GM23338 (cell line): ENCODE results near the gene PTPRN2. TPM values are rescaled to one million over a fixed set of nuclear protein-coding genes. Genes with fewer than 3 reads are reported as not detected.

ENCODE experiments used
- ATAC-seq: fragments of 200-7000 bp; cut with Tn5 transposase; 3 replicates; pipeline ENCODE4 v1.9.1; 2020
- DNase-seq: peaks from one replicate; pipeline ENCODE4 v3.0.0-alpha.2; 2015; ENCODE audit warnings: low spot score
- H2AFZ ChIP-seq: fragments of 200-600 bp; sonication (generic); 2 replicates; pipeline ENCODE4 v1.8.0; 2016; ENCODE audit warnings: antibody characterized with exemption, mild to moderate bottlenecking, moderate library complexity
- H3F3A ChIP-seq: fragments of 200-600 bp; sonication (generic); replicated peaks from 2 replicates; pipeline ENCODE4 v1.8.0; 2017; ENCODE audit warnings: antibody characterized with exemption, mixed run types, low read depth
- H3K27ac ChIP-seq: fragments of 200-600 bp; sonication (generic); 2 replicates; pipeline ENCODE4 v1.6.1; 2016; ENCODE audit warnings: low read depth
- H3K27me3 ChIP-seq: fragments of 200-600 bp; sonication (generic); 2 replicates; pipeline ENCODE4 v1.8.0; 2016; ENCODE audit warnings: mild to moderate bottlenecking, mixed run types, moderate library complexity; ENCODE audit not compliant: insufficient read depth
- H3K36me3 ChIP-seq: fragments of 200-600 bp; sonication (generic); 2 replicates; pipeline ENCODE4 v1.8.0; 2016; ENCODE audit warnings: mild to moderate bottlenecking; ENCODE audit not compliant: insufficient read depth
- H3K4me1 ChIP-seq: fragments of 200-600 bp; sonication (generic); 2 replicates; pipeline ENCODE4 v1.8.0; 2016; ENCODE audit warnings: mild to moderate bottlenecking, moderate library complexity; ENCODE audit not compliant: insufficient read depth
- H3K4me2 ChIP-seq: fragments of 200-600 bp; sonication (generic); 2 replicates; pipeline ENCODE4 v1.7.1; 2017; ENCODE audit warnings: mixed run types
- H3K4me3 ChIP-seq: fragments of 200-600 bp; sonication (generic); 2 replicates; pipeline ENCODE4 v1.6.1; 2016; ENCODE audit warnings: mixed run types
- H3K79me2 ChIP-seq: fragments of 200-600 bp; sonication (generic); replicated peaks from 2 replicates; pipeline ENCODE4 v1.8.0; 2017; ENCODE audit warnings: mild to moderate bottlenecking; ENCODE audit not compliant: insufficient read depth
- H3K9me2 ChIP-seq: fragments of 200-600 bp; sonication (generic); 2 replicates; pipeline ENCODE4 v1.8.0; 2017; ENCODE audit not compliant: insufficient read depth
- H4K20me1 ChIP-seq: fragments of 200-600 bp; sonication (generic); replicated peaks from 2 replicates; pipeline ENCODE4 v1.8.0; 2017; ENCODE audit warnings: mild to moderate bottlenecking; ENCODE audit not compliant: insufficient read depth
- H3K27ac Mint-ChIP-seq: 2 replicates; pipeline ENCODE4 v1.8.0; 2020; ENCODE audit warnings: inconsistent platforms, mild to moderate bottlenecking, moderate library complexity, mixed read lengths
- H3K27me3 Mint-ChIP-seq: 3 replicates; pipeline ENCODE4 v1.8.0; 2022; ENCODE audit warnings: low read depth, mild to moderate bottlenecking, moderate library complexity, mixed read lengths, inconsistent platforms; ENCODE audit not compliant: insufficient read depth, poor library complexity
- H3K36me3 Mint-ChIP-seq: 3 replicates; pipeline ENCODE4 v1.8.0; 2021; ENCODE audit warnings: low read depth, mild to moderate bottlenecking, inconsistent platforms, moderate library complexity, mixed read lengths
- H3K4me1 Mint-ChIP-seq: 3 replicates; pipeline ENCODE4 v1.8.0; 2020; ENCODE audit warnings: mild to moderate bottlenecking, inconsistent platforms, mixed read lengths
- H3K4me3 Mint-ChIP-seq: 3 replicates; pipeline ENCODE4 v1.8.0; 2021; ENCODE audit warnings: moderate library complexity, mild to moderate bottlenecking, inconsistent platforms, mixed read lengths
- H3K9me3 Mint-ChIP-seq: 3 replicates; pipeline ENCODE4 v1.8.0; 2020; ENCODE audit warnings: moderate library complexity, mild to moderate bottlenecking, inconsistent platforms, mixed read lengths
- CREB1 ChIP-seq: fragments of 250-450 bp; sonication (Bioruptor Pico); IDR thresholded peaks from 2 replicates; pipeline ENCODE4 v1.5.0; 2020; ENCODE audit warnings: low read depth, mild to moderate bottlenecking, moderate library complexity
- EZH2 ChIP-seq: fragments of 200-600 bp; sonication (generic); IDR thresholded peaks from one replicate; pipeline ENCODE4 v1.8.0; 2017; ENCODE audit warnings: antibody characterized with exemption, mild to moderate bottlenecking, low read depth; ENCODE audit not compliant: unreplicated experiment
- EZH2phosphoT487 ChIP-seq: fragments of 200-600 bp; sonication (generic); IDR thresholded peaks from one replicate; pipeline ENCODE4 v1.8.1; 2018; ENCODE audit warnings: antibody characterized with exemption; ENCODE audit not compliant: unreplicated experiment
- JUNB ChIP-seq: IDR thresholded peaks from one replicate; pipeline ENCODE4 v1.6.1; 2016; ENCODE audit warnings: antibody characterized with exemption; ENCODE audit not compliant: unreplicated experiment
- NANOG ChIP-seq: IDR thresholded peaks from 2 replicates; pipeline ENCODE4 v1.6.1; 2016; ENCODE audit warnings: antibody characterized with exemption, borderline replicate concordance
- POLR2AphosphoS5 ChIP-seq: IDR thresholded peaks from 2 replicates; pipeline ENCODE4 v1.6.1; 2016; ENCODE audit warnings: antibody characterized with exemption, low read depth
- STAT1 ChIP-seq: IDR thresholded peaks from one replicate; pipeline ENCODE4 v1.6.1; 2016; ENCODE audit warnings: antibody characterized with exemption; ENCODE audit not compliant: unreplicated experiment
- ZNF114 ChIP-seq: fragments of 250-450 bp; sonication (Bioruptor Pico); IDR thresholded peaks from 2 replicates; pipeline ENCODE4 v1.5.0; 2020; ENCODE audit warnings: mild to moderate bottlenecking, moderate library complexity
- ZNF331 ChIP-seq: fragments of 250-450 bp; sonication (Bioruptor Pico); IDR thresholded peaks from 2 replicates; pipeline ENCODE4 v1.5.0; 2020; ENCODE audit warnings: low read depth, mild to moderate bottlenecking, moderate library complexity
- polyA plus RNA-seq: library from polyadenylated mRNA; unstranded; fragments of >200 nt; fragmentation: Nextera tagmentation; extraction: Ambion mirVana; gene quantifications from 2 replicates; pipeline ENCODE4 v1.2.1, GENCODE V29; 2016
- total RNA-seq: library from RNA; depleted of rRNA; stranded (reverse); fragments of >200 nt; shearing (Covaris generic); gene quantifications from 2 replicates; pipeline ENCODE4 v1.2.3, GENCODE V29; 2014
- TF ChIP-seq, protein P1 (sequence below): IDR thresholded peaks from 2 replicates; pipeline ENCODE4 v1.6.1; 2016; ENCODE audit warnings: antibody characterized with exemption
- TF ChIP-seq, protein P2 (sequence below): fragments of 250-450 bp; sonication (Bioruptor Pico); IDR thresholded peaks from 2 replicates; pipeline ENCODE4 v1.5.0; 2020; ENCODE audit warnings: mild to moderate bottlenecking, moderate library complexity
- TF ChIP-seq, protein P3 (sequence below): IDR thresholded peaks from one replicate; pipeline ENCODE4 v1.6.1; 2018; ENCODE audit warnings: antibody characterized with exemption; ENCODE audit not compliant: unreplicated experiment
- TF ChIP-seq, protein P4 (sequence below), 2 experiments: fragments of 200-600 bp in 1 of 2; sonication (generic) in 1 of 2; conservative IDR thresholded peaks; 2 replicates each; pipeline versions ENCODE4 v1.5.1 to v1.6.1; 2016 to 2017; ENCODE audit warnings: antibody characterized with exemption in 2 of 2, low read depth in 2 of 2, mild to moderate bottlenecking in 2 of 2, moderate library complexity in 1 of 2

The PTPRN2 gene
- total and polyA plus RNA-seq, 2 experiments from 2014 or later: 0.87 to 4.0 TPM

DNA sequence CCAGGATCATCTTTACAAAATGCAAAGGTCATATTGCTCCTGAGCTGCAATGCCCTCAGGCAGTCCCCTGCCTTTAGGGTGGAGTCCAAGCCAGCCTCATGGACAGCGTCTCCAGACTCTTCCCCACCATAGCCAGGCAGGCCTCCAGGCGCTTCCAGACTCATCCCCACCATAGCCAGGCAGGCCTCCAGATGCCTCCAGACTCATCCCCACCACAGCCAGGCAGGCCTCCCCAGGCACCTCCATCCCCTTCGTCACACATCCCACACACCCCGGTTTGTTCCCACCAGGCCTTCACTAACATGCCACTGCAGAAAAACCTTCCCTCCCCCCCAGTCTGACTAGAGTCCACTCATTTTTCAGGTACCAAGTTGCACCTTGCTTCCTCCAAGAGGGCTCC, 70.1 kb downstream of the PTPRN2 start:
- no peaks in the 10 kb centered on the region for H3K79me2 ChIP-seq
- no peaks in the 10 kb centered on the region for H3K27me3 ChIP-seq
- H3K27ac Mint-ChIP-seq: no peak overlapping the region
- TF ChIP-seq, protein P1, sequence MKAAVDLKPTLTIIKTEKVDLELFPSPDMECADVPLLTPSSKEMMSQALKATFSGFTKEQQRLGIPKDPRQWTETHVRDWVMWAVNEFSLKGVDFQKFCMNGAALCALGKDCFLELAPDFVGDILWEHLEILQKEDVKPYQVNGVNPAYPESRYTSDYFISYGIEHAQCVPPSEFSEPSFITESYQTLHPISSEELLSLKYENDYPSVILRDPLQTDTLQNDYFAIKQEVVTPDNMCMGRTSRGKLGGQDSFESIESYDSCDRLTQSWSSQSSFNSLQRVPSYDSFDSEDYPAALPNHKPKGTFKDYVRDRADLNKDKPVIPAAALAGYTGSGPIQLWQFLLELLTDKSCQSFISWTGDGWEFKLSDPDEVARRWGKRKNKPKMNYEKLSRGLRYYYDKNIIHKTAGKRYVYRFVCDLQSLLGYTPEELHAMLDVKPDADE: no peak
- TF ChIP-seq CREB1: no peak
- TF ChIP-seq ZNF114 (CRISPR knock-in tag): no peak
- TF ChIP-seq, protein P2, sequence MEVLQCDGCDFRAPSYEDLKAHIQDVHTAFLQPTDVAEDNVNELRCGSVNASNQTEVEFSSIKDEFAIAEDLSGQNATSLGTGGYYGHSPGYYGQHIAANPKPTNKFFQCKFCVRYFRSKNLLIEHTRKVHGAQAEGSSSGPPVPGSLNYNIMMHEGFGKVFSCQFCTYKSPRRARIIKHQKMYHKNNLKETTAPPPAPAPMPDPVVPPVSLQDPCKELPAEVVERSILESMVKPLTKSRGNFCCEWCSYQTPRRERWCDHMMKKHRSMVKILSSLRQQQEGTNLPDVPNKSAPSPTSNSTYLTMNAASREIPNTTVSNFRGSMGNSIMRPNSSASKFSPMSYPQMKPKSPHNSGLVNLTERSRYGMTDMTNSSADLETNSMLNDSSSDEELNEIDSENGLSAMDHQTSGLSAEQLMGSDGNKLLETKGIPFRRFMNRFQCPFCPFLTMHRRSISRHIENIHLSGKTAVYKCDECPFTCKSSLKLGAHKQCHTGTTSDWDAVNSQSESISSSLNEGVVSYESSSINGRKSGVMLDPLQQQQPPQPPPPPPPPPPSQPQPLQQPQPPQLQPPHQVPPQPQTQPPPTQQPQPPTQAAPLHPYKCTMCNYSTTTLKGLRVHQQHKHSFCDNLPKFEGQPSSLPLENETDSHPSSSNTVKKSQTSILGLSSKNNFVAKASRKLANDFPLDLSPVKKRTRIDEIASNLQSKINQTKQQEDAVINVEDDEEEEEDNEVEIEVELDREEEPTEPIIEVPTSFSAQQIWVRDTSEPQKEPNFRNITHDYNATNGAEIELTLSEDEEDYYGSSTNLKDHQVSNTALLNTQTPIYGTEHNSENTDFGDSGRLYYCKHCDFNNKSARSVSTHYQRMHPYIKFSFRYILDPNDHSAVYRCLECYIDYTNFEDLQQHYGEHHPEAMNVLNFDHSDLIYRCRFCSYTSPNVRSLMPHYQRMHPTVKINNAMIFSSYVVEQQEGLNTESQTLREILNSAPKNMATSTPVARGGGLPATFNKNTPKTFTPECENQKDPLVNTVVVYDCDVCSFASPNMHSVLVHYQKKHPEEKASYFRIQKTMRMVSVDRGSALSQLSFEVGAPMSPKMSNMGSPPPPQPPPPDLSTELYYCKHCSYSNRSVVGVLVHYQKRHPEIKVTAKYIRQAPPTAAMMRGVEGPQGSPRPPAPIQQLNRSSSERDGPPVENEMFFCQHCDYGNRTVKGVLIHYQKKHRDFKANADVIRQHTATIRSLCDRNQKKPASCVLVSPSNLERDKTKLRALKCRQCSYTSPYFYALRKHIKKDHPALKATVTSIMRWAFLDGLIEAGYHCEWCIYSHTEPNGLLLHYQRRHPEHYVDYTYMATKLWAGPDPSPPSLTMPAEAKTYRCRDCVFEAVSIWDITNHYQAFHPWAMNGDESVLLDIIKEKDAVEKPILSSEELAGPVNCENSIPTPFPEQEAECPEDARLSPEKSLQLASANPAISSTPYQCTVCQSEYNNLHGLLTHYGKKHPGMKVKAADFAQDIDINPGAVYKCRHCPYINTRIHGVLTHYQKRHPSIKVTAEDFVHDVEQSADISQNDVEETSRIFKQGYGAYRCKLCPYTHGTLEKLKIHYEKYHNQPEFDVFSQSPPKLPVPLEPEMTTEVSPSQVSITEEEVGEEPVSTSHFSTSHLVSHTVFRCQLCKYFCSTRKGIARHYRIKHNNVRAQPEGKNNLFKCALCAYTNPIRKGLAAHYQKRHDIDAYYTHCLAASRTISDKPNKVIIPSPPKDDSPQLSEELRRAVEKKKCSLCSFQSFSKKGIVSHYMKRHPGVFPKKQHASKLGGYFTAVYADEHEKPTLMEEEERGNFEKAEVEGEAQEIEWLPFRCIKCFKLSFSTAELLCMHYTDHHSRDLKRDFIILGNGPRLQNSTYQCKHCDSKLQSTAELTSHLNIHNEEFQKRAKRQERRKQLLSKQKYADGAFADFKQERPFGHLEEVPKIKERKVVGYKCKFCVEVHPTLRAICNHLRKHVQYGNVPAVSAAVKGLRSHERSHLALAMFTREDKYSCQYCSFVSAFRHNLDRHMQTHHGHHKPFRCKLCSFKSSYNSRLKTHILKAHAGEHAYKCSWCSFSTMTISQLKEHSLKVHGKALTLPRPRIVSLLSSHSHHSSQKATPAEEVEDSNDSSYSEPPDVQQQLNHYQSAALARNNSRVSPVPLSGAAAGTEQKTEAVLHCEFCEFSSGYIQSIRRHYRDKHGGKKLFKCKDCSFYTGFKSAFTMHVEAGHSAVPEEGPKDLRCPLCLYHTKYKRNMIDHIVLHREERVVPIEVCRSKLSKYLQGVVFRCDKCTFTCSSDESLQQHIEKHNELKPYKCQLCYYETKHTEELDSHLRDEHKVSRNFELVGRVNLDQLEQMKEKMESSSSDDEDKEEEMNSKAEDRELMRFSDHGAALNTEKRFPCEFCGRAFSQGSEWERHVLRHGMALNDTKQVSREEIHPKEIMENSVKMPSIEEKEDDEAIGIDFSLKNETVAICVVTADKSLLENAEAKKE (CRISPR knock-in tag): no peak
- TF ChIP-seq EZH2phosphoT487: no peak
- no peak for TF ChIP-seq ZNF331 (CRISPR knock-in tag)
- TF ChIP-seq NANOG: no peak
- TF ChIP-seq STAT1: no peak
- TF ChIP-seq JUNB: no peak
- TF ChIP-seq, protein P3, sequence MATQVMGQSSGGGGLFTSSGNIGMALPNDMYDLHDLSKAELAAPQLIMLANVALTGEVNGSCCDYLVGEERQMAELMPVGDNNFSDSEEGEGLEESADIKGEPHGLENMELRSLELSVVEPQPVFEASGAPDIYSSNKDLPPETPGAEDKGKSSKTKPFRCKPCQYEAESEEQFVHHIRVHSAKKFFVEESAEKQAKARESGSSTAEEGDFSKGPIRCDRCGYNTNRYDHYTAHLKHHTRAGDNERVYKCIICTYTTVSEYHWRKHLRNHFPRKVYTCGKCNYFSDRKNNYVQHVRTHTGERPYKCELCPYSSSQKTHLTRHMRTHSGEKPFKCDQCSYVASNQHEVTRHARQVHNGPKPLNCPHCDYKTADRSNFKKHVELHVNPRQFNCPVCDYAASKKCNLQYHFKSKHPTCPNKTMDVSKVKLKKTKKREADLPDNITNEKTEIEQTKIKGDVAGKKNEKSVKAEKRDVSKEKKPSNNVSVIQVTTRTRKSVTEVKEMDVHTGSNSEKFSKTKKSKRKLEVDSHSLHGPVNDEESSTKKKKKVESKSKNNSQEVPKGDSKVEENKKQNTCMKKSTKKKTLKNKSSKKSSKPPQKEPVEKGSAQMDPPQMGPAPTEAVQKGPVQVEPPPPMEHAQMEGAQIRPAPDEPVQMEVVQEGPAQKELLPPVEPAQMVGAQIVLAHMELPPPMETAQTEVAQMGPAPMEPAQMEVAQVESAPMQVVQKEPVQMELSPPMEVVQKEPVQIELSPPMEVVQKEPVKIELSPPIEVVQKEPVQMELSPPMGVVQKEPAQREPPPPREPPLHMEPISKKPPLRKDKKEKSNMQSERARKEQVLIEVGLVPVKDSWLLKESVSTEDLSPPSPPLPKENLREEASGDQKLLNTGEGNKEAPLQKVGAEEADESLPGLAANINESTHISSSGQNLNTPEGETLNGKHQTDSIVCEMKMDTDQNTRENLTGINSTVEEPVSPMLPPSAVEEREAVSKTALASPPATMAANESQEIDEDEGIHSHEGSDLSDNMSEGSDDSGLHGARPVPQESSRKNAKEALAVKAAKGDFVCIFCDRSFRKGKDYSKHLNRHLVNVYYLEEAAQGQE: no peak
- TF ChIP-seq EZH2: no peak
- TF ChIP-seq, protein P4, sequence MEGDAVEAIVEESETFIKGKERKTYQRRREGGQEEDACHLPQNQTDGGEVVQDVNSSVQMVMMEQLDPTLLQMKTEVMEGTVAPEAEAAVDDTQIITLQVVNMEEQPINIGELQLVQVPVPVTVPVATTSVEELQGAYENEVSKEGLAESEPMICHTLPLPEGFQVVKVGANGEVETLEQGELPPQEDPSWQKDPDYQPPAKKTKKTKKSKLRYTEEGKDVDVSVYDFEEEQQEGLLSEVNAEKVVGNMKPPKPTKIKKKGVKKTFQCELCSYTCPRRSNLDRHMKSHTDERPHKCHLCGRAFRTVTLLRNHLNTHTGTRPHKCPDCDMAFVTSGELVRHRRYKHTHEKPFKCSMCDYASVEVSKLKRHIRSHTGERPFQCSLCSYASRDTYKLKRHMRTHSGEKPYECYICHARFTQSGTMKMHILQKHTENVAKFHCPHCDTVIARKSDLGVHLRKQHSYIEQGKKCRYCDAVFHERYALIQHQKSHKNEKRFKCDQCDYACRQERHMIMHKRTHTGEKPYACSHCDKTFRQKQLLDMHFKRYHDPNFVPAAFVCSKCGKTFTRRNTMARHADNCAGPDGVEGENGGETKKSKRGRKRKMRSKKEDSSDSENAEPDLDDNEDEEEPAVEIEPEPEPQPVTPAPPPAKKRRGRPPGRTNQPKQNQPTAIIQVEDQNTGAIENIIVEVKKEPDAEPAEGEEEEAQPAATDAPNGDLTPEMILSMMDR (conservative IDR thresholded peaks at IDR 0.05; ENCODE audit: low read depth in 2 of 2): no peak
- no peak for TF ChIP-seq POLR2AphosphoS5
- no peak overlapping the region for H3K27ac ChIP-seq
- no peak overlapping the region for H3K4me3 Mint-ChIP-seq
- no peak overlapping the region for H3K4me2 ChIP-seq
- H3K4me3 ChIP-seq: no peak overlapping the region
- no peaks in the 10 kb centered on the region for H3K4me1 ChIP-seq
- H3K36me3 Mint-ChIP-seq: peaks cover 37% of the 10 kb centered on the region
- no peaks in the 10 kb centered on the region for H3F3A ChIP-seq
- peaks cover 17% of the 10 kb centered on the region for H3K27me3 Mint-ChIP-seq
- H3K9me2 ChIP-seq: no peaks in the 10 kb centered on the region
- peaks cover 89% of the 10 kb centered on the region for H3K9me3 Mint-ChIP-seq
- DNase-seq (no peak), ATAC-seq (no peak)
- H3K36me3 ChIP-seq: no peaks in the 10 kb centered on the region
- H3K4me1 Mint-ChIP-seq: no peaks in the 10 kb centered on the region
- H4K20me1 ChIP-seq: no peaks in the 10 kb centered on the region
- H2AFZ ChIP-seq: no peak overlapping the region
